K562 (cell line): ENCODE measurements around the gene CLCF1. TPM values are rescaled to one million over a fixed set of nuclear protein-coding genes. Genes with fewer than 3 reads are reported as not detected.

Experiments used
- ASH1L ChIP-seq: fragments of 450-650 bp; IDR thresholded peaks from 2 replicates; pipeline ENCODE4 v1.6.1; 2018; ENCODE audit warnings: borderline replicate concordance, mild to moderate bottlenecking, low read depth; ENCODE audit not compliant: partially characterized antibody
- CAMTA2 ChIP-seq: fragments of 250-450 bp; sonication (Bioruptor Pico); conservative IDR thresholded peaks from 2 replicates; pipeline ENCODE4 v1.5.1; 2022
- CHD1 ChIP-seq: fragments of 200-600 bp; sonication (generic); IDR thresholded peaks from one replicate; pipeline ENCODE4 v1.6.1; 2012; ENCODE audit warnings: mild to moderate bottlenecking, moderate library complexity, low read length, inconsistent platforms
- GABPB1 ChIP-seq: sonication (generic); formaldehyde crosslinking; IDR thresholded peaks from 2 replicates; pipeline ENCODE4 v1.8.0; 2022; ENCODE audit warnings: mild to moderate bottlenecking, missing genetic modification reagents
- GATAD2B ChIP-seq: fragments of 450-650 bp; IDR thresholded peaks from 2 replicates; pipeline ENCODE4 v1.6.1; 2017; ENCODE audit warnings: mild to moderate bottlenecking, borderline replicate concordance
- LARP7 ChIP-seq: fragments of 450-650 bp; IDR thresholded peaks from 2 replicates; pipeline ENCODE4 v1.6.1; 2016
- MAZ ChIP-seq, 2 experiments: fragments of 450-650 bp in 1 of 2; sonication (generic) in 1 of 2; formaldehyde crosslinking; IDR thresholded peaks in 1 of 2; conservative IDR thresholded peaks in 1 of 2; 2 replicates each; pipeline versions ENCODE4 v1.4.0 to v1.5.0; 2020; ENCODE audit warnings: mild to moderate bottlenecking in 1 of 2, missing genetic modification reagents in 1 of 2
- NBN ChIP-seq: fragments of 450-650 bp; IDR thresholded peaks from 2 replicates; pipeline ENCODE4 v1.6.1; 2016; ENCODE audit warnings: low read depth, mild to moderate bottlenecking
- NRF1 ChIP-seq, 2 experiments: fragments of 450-650 bp; IDR thresholded peaks in 1 of 2; conservative IDR thresholded peaks in 1 of 2; 2 replicates each; pipeline ENCODE4 v1.6.1; 2014; ENCODE audit warnings: mild to moderate bottlenecking in 2 of 2
- PCBP2 ChIP-seq: fragments of 200-400 bp; formaldehyde crosslinking; IDR thresholded peaks from 2 replicates; pipeline ENCODE4 v1.6.1; 2018; ENCODE audit warnings: low read length, low read depth, mild to moderate bottlenecking, moderate library complexity; ENCODE audit not compliant: poor library complexity, severe bottlenecking
- PTBP1 ChIP-seq: fragments of 200-400 bp; formaldehyde crosslinking; IDR thresholded peaks from 2 replicates; pipeline ENCODE4 v1.6.1; 2017; ENCODE audit warnings: low read depth, low read length
- RAD51 ChIP-seq: fragments of 450-650 bp; IDR thresholded peaks from 2 replicates; pipeline ENCODE4 v1.7.1; 2016; ENCODE audit warnings: low read depth, mild to moderate bottlenecking, borderline replicate concordance
- RB1 ChIP-seq: fragments of 450-650 bp; IDR thresholded peaks from 2 replicates; pipeline ENCODE4 v1.6.1; 2017; ENCODE audit warnings: low read depth, mild to moderate bottlenecking
- RBFOX2 ChIP-seq: fragments of 200-400 bp; formaldehyde crosslinking; IDR thresholded peaks from 2 replicates; pipeline ENCODE4 v1.6.1; 2017; ENCODE audit warnings: low read depth, mild to moderate bottlenecking, low read length, moderate library complexity
- SMARCA4 ChIP-seq: fragments of 450-650 bp; IDR thresholded peaks from 2 replicates; pipeline ENCODE4 v1.6.1; 2016
- TAF15 ChIP-seq: fragments of 200-400 bp; formaldehyde crosslinking; IDR thresholded peaks from 2 replicates; pipeline ENCODE4 v1.6.1; 2017; ENCODE audit warnings: mild to moderate bottlenecking, low read depth, low read length, moderate library complexity
- TRIM28 ChIP-seq: fragments of 450-650 bp; IDR thresholded peaks from 2 replicates; pipeline ENCODE4 v1.6.1; 2017
- ZNF174 ChIP-seq: fragments of 250-450 bp; sonication (Bioruptor Pico); IDR thresholded peaks from 2 replicates; pipeline ENCODE4 v1.4.0; 2020; ENCODE audit warnings: mild to moderate bottlenecking
- ZNF263 ChIP-seq: sonication (generic); formaldehyde crosslinking; IDR thresholded peaks from 2 replicates; pipeline ENCODE4 v1.8.0; 2022; ENCODE audit warnings: mild to moderate bottlenecking, missing genetic modification reagents, borderline replicate concordance
- ZNF41 ChIP-seq: fragments of 250-450 bp; sonication (Bioruptor Pico); conservative IDR thresholded peaks from 2 replicates; pipeline ENCODE4 v1.4.0; 2020; ENCODE audit warnings: mild to moderate bottlenecking
- polyA plus RNA-seq, 8 experiments: library from polyadenylated mRNA; depleted of rRNA in 4 of 8; stranded (reverse) in 5 of 8; unstranded in 3 of 8; fragments of >200 nt; fragmentation: Nextera tagmentation in 2 of 8; fragmentation: Illumina TruSeq in 1 of 8; extraction: Ambion mirVana in 2 of 8; extraction: Trizol in 1 of 8; gene quantifications; 2 replicates each; pipeline versions ENCODE4 v1.2.1 to v1.2.3, GENCODE V29; 2011 to 2014; ENCODE audit warnings: inconsistent platforms in 1 of 8, missing spikeins in 1 of 8
- total RNA-seq, 7 experiments: library from RNA; depleted of rRNA in 6 of 7; stranded (reverse); fragments of >200 nt in 6 of 7; fragmentation: Illumina TruSeq in 2 of 7; extraction: Trizol in 2 of 7; gene quantifications; 2 replicates each; pipeline versions ENCODE4 v1.2.1 to v1.2.3, GENCODE V29; 2011 to 2021; ENCODE audit warnings: low replicate concordance in 1 of 7
- TF ChIP-seq, protein P1 (sequence below): fragments of 450-650 bp; formaldehyde crosslinking; IDR thresholded peaks from 2 replicates; pipeline ENCODE4 v1.4.0; 2020; ENCODE audit warnings: mild to moderate bottlenecking, moderate library complexity
- TF ChIP-seq, protein P2 (sequence below): fragments of 200-800 bp; sonication (Bioruptor generic); IDR thresholded peaks from 2 replicates; pipeline ENCODE4 v1.6.1; 2017; ENCODE audit warnings: missing genetic modification characterization, missing compliant biosample characterization
- TF ChIP-seq, protein P3 (sequence below): sonication (generic); formaldehyde crosslinking; IDR thresholded peaks from 2 replicates; pipeline ENCODE4 v1.8.0; 2022; ENCODE audit warnings: mild to moderate bottlenecking, missing genetic modification reagents
- TF ChIP-seq, protein P4 (sequence below): fragments of 450-650 bp; IDR thresholded peaks from 2 replicates; pipeline ENCODE4 v1.7.0; 2016; ENCODE audit warnings: borderline replicate concordance

CLCF1 gene
- total and polyA plus RNA-seq, 9 of the 15 experiments (the other 6 are each of a cell fraction or from before 2014, with no cell fraction given): 0.49 to 5.8 (median 3.0) TPM

DNA sequence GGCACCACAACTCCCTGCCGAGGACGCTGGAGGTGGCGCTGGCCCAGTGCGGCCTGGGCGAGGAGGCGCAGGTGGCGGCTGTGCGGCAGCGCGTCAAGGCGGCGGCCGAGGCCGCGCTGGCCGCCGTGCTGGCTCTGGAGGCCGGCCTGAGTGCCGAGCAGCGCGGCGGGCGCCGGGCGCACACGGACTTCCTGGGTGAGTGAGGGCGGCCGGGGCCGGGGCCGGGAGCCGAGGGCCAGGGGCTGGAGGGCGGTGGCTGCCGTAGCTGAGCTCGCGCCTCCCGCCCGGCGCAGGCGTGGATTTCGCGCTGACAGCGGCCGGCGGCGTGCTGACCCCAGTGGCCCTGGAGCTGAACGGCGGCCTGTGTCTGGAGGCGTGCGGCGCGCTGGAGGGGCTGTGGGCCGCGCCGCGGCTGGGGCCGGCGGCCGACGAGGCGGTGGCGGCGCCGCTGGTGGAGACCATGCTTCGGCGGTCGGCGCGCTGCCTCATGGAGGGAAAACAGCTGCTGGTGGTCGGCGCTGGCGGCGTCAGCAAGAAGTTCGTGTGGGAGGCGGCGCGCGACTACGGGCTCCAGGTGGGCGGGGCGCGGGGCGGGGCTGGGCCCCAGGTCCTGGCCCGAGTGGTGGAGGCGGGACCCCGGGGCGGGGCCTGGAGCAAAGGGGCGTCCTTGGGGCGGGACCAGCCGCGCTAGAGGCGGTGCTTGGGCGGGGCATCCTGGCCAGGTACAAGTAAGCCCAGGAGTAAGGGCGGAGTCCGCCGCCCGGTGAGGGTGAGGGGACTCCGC lies 47.4 kb upstream of the CLCF1 start (continued):
- TF ChIP-seq ZNF41 (CRISPR knock-in tag) (no peak), CHD1 (peak; percentile 61), MAZ (CRISPR knock-in tag; conservative IDR thresholded peaks at IDR 0.05 in 1 of 2, IDR thresholded peaks at IDR 0.05 in 1 of 2) (peak; percentile 68 to 78; a peak in 2 of 4 replicates), PCBP2 (no peak), TRIM28 (no peak), GATAD2B (peak; percentile 83; the same call in 1 of the 2 replicates), ASH1L (no peak), TAF15 (no peak), RBFOX2 (peak; percentile 87), SMARCA4 (no peak), PTBP1 (no peak), LARP7 (no peak), RB1 (peak; percentile 80; the same call in 1 of the 2 replicates), RAD51 (no peak), ZNF174 (CRISPR knock-in tag) (no peak), NBN (no peak), NRF1 (conservative IDR thresholded peaks at IDR 0.05 in 1 of 2, IDR thresholded peaks at IDR 0.05 in 1 of 2) (peak; percentile 82 to 86), CAMTA2 (CRISPR knock-in tag) (no peak), GABPB1 (no peak), ZNF263 (CRISPR knock-in tag) (no peak)
- TF ChIP-seq, protein P1, sequence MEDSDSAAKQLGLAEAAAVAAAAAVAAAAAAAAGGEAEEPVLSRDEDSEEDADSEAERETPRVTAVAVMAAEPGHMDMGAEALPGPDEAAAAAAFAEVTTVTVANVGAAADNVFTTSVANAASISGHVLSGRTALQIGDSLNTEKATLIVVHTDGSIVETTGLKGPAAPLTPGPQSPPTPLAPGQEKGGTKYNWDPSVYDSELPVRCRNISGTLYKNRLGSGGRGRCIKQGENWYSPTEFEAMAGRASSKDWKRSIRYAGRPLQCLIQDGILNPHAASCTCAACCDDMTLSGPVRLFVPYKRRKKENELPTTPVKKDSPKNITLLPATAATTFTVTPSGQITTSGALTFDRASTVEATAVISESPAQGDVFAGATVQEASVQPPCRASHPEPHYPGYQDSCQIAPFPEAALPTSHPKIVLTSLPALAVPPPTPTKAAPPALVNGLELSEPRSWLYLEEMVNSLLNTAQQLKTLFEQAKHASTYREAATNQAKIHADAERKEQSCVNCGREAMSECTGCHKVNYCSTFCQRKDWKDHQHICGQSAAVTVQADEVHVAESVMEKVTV (CRISPR knock-in tag): no peak
- TF ChIP-seq, protein P2, sequence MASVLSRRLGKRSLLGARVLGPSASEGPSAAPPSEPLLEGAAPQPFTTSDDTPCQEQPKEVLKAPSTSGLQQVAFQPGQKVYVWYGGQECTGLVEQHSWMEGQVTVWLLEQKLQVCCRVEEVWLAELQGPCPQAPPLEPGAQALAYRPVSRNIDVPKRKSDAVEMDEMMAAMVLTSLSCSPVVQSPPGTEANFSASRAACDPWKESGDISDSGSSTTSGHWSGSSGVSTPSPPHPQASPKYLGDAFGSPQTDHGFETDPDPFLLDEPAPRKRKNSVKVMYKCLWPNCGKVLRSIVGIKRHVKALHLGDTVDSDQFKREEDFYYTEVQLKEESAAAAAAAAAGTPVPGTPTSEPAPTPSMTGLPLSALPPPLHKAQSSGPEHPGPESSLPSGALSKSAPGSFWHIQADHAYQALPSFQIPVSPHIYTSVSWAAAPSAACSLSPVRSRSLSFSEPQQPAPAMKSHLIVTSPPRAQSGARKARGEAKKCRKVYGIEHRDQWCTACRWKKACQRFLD (CRISPR knock-in tag): no peak
- TF ChIP-seq, protein P3, sequence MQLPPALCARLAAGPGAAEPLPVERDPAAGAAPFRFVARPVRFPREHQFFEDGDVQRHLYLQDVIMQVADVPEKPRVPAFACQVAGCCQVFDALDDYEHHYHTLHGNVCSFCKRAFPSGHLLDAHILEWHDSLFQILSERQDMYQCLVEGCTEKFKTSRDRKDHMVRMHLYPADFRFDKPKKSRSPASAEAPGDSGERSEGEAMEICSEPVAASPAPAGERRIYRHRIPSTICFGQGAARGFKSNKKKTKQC (CRISPR knock-in tag): no peak
- TF ChIP-seq, protein P4, sequence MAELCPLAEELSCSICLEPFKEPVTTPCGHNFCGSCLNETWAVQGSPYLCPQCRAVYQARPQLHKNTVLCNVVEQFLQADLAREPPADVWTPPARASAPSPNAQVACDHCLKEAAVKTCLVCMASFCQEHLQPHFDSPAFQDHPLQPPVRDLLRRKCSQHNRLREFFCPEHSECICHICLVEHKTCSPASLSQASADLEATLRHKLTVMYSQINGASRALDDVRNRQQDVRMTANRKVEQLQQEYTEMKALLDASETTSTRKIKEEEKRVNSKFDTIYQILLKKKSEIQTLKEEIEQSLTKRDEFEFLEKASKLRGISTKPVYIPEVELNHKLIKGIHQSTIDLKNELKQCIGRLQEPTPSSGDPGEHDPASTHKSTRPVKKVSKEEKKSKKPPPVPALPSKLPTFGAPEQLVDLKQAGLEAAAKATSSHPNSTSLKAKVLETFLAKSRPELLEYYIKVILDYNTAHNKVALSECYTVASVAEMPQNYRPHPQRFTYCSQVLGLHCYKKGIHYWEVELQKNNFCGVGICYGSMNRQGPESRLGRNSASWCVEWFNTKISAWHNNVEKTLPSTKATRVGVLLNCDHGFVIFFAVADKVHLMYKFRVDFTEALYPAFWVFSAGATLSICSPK: no peak
